AG09309 (cell line): ENCODE data around the gene SLC35G3.

ENCODE experiments used
- DNase-seq: peaks from one replicate; pipeline ENCODE4 v3.0.0-alpha.2; 2010; ENCODE audit warnings: low read depth
- H3K4me3 ChIP-seq: 2 replicates; pipeline ENCODE4 v1.5.1; 2011; ENCODE audit warnings: mild to moderate bottlenecking, low read depth, low read length, moderate library complexity; ENCODE audit not compliant: control insufficient read depth
- CTCF ChIP-seq: IDR thresholded peaks from 2 replicates; pipeline ENCODE4 v1.5.1; 2011; ENCODE audit warnings: mild to moderate bottlenecking, low read depth, low read length, inconsistent platforms; ENCODE audit not compliant: insufficient read depth, control insufficient read depth; ENCODE audit errors: missing control alignments

SLC35G3 gene

GRCh38 chr17:35149941-35150340 lies 44.3 kb downstream of the SLC35G3 start:
- DNase-seq: no peak
- no peak for TF ChIP-seq CTCF
- no peak overlapping the region for H3K4me3 ChIP-seq

- TF ChIP-seq CTCF: no peak
- H3K4me3 ChIP-seq: no peak overlapping the region
- DNase-seq: no peak
Measured at GRCh38 chr17:35148144-35148543, 46.0 kb downstream of the SLC35G3 start.

DNA sequence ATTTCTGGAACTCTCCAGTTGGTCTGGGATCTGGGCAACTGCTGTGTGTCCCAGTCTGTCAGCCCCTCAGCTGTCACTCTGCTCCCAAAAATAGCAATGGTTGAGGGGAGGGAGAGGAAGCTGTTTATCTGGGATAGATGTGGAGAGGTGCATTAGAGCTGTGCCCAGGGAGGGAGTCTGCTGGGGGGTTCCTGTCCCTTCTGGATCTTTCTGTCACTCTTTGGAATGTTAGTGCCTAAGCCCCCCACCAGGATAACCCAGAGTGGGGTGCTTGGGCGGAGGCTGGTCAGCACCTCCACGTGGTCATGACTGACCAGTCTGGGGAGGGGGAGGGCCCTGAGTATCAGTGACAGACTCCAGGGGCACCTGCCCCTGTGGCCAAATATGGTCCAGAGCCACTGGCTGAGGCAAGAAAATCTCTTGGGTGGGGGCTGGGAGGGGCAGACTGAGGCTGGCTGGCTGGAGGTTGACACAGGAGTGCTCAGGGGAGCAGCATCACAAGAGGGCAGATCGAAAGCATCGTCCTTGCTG lies 46.8 kb downstream of the SLC35G3 start, which contains the start of gene UNC45B:
UNC45B (plus strand) TSS at position 443 of the 531 bp plus-strand sequence. CDS start 447 bp downstream, outside the sequence.
- no peak within 1 kb of the TSS for H3K4me3 ChIP-seq
- no peak for DNase-seq
- no peak for TF ChIP-seq CTCF

DNA sequence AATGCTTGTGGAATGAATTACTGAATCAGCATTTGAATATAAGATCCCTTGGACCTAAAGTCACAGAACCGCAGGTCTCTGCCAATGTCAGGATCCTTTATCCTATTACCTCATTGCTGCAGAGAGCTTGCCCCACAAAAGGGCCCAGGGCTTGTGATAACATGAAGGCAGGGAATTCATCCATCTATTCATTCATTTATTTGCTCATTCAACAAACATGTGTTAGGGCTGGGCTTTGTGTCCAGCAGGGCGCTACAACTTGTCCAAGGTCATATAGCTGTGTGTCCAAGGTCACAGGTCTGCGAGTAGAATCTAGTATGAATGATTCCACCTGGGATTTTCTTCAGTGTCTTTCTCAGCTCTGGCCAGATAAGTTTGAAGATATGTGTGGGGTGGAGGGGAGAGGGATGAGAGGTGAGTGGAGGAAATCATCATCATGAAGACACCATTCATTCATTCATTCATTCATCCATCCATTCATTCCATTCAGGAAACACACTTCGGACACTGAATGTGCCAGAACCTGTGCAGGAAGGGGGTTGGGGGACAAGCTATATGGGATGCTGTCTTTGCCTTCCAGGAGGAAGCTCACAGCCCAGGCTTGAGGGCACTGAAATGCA lies 47.9 kb downstream of the SLC35G3 start:
- DNase-seq: no peak
- no peak for TF ChIP-seq CTCF
- no peak overlapping the region for H3K4me3 ChIP-seq

DNA sequence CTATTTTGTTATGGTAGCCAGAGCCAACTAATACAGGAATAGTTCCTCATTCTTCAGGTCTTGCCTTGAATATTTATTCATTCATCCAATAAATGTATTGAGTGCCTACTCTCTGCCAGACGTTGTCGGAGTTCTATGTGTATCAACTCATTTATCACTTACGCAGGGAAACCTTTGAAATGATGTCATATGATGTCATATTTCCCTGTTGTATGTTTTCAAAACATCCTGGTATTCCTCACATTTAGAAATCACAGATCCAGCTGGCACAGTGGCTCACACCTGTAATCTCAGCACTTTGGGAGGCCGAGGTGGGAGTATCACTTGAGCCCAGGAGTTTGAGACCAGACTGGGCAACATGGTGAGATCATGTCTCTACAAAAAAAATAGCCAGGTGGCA lies 49.4 kb downstream of the SLC35G3 start:
- DNase-seq: no peak
- no peak for TF ChIP-seq CTCF
- no peak overlapping the region for H3K4me3 ChIP-seq
